H9 (cell line): ENCODE data around the gene FAHD1. TPM values are rescaled to one million over a fixed set of nuclear protein-coding genes. Genes with fewer than 3 reads are reported as not detected.

Source experiments
- DNase-seq: peaks from one replicate; pipeline ENCODE4 v3.0.0-alpha.2; 2017
- H2AFZ ChIP-seq: one replicate; pipeline ENCODE4 v1.6.1; 2013; ENCODE audit warnings: mild to moderate bottlenecking, low read length, control low read depth, moderate library complexity
- H2AK5ac ChIP-seq: 2 replicates; pipeline ENCODE4 v1.6.1; 2013; ENCODE audit warnings: low read length, control low read depth, mixed read lengths; ENCODE audit not compliant: insufficient read length
- H2BK120ac ChIP-seq: one replicate; pipeline ENCODE4 v1.6.1; 2013; ENCODE audit warnings: low read depth, mild to moderate bottlenecking, low read length, control low read depth, inconsistent platforms; ENCODE audit not compliant: poor library complexity, severe bottlenecking
- H2BK12ac ChIP-seq: 2 replicates; pipeline ENCODE4 v1.6.1; 2013; ENCODE audit warnings: low read length, control low read depth, mixed read lengths, low read depth; ENCODE audit not compliant: insufficient read length
- H2BK15ac ChIP-seq: 2 replicates; pipeline ENCODE4 v1.6.1; 2013; ENCODE audit warnings: low read depth, low read length, control low read depth
- H2BK20ac ChIP-seq: one replicate; pipeline ENCODE4 v1.6.1; 2013; ENCODE audit warnings: low read depth, mild to moderate bottlenecking, low read length, control low read depth, inconsistent platforms; ENCODE audit not compliant: poor library complexity, severe bottlenecking
- H2BK5ac ChIP-seq: 2 replicates; pipeline ENCODE4 v1.6.1; 2013; ENCODE audit warnings: low read length, control low read depth, mixed read lengths; ENCODE audit not compliant: insufficient read length
- H3K14ac ChIP-seq: 2 replicates; pipeline ENCODE4 v1.6.1; 2013; ENCODE audit warnings: low read length, control low read depth; ENCODE audit not compliant: insufficient read depth
- H3K18ac ChIP-seq: 2 replicates; pipeline ENCODE4 v1.6.1; 2013; ENCODE audit warnings: low read depth, mild to moderate bottlenecking, mixed read lengths, low read length, control low read depth; ENCODE audit not compliant: insufficient read length
- H3K23ac ChIP-seq: 2 replicates; pipeline ENCODE4 v1.6.1; 2013; ENCODE audit warnings: low read length, control low read depth, mixed read lengths, low read depth; ENCODE audit not compliant: insufficient read length
- H3K23me2 ChIP-seq: 2 replicates; pipeline ENCODE4 v1.6.1; 2013; ENCODE audit warnings: low read depth, mild to moderate bottlenecking, mixed read lengths, low read length, control low read depth; ENCODE audit not compliant: insufficient read length, poor library complexity, severe bottlenecking
- H3K27ac ChIP-seq: 2 replicates; pipeline ENCODE4 v1.5.1; 2013; ENCODE audit warnings: low read length, control low read depth, mixed read lengths, low read depth; ENCODE audit not compliant: insufficient read length
- H3K27me3 ChIP-seq: 2 replicates; pipeline ENCODE4 v1.6.1; 2013; ENCODE audit warnings: low read length, control low read depth, inconsistent platforms; ENCODE audit not compliant: insufficient read depth
- H3K4ac ChIP-seq: 2 replicates; pipeline ENCODE4 v1.6.1; 2013; ENCODE audit warnings: low read depth, mild to moderate bottlenecking, control low read depth, inconsistent platforms, low read length, moderate library complexity
- H3K4me1 ChIP-seq: 2 replicates; pipeline ENCODE4 v1.6.1; 2013; ENCODE audit warnings: low read length, control low read depth, inconsistent platforms; ENCODE audit not compliant: insufficient read depth
- H3K4me2 ChIP-seq: 2 replicates; pipeline ENCODE4 v1.6.1; 2013; ENCODE audit warnings: low read length, control low read depth, mixed read lengths; ENCODE audit not compliant: insufficient read length, insufficient read depth
- H3K56ac ChIP-seq: 2 replicates; pipeline ENCODE4 v1.6.1; 2013; ENCODE audit warnings: low read depth, mild to moderate bottlenecking, mixed read lengths, low read length, control low read depth; ENCODE audit not compliant: insufficient read length
- H3K79me1 ChIP-seq: 2 replicates; pipeline ENCODE4 v1.6.1; 2013; ENCODE audit warnings: low read depth, mild to moderate bottlenecking, moderate library complexity, low read length, control low read depth, inconsistent platforms; ENCODE audit not compliant: insufficient read depth, poor library complexity, severe bottlenecking
- H3K79me2 ChIP-seq: 2 replicates; pipeline ENCODE4 v1.6.1; 2013; ENCODE audit warnings: low read length, control low read depth, inconsistent platforms; ENCODE audit not compliant: insufficient read depth
- H3K9ac ChIP-seq: 2 replicates; pipeline ENCODE4 v1.6.1; 2013; ENCODE audit warnings: low read length, control low read depth, mixed read lengths; ENCODE audit not compliant: insufficient read length; ENCODE audit errors: extremely low read depth
- H3K9me3 ChIP-seq: one replicate; pipeline ENCODE4 v1.6.1; 2013; ENCODE audit warnings: low read depth, low read length, inconsistent platforms; ENCODE audit not compliant: control insufficient read depth
- H3T11ph ChIP-seq: one replicate; pipeline ENCODE4 v1.6.1; 2013; ENCODE audit warnings: mild to moderate bottlenecking, low read length, control low read depth, inconsistent platforms
- H4K20me1 ChIP-seq: one replicate; pipeline ENCODE4 v1.6.1; 2013; ENCODE audit not compliant: control insufficient read depth, insufficient read length, insufficient read depth
- H4K5ac ChIP-seq: 2 replicates; pipeline ENCODE4 v1.6.1; 2013; ENCODE audit warnings: low read depth, mild to moderate bottlenecking, mixed read lengths, low read length, control low read depth; ENCODE audit not compliant: insufficient read length
- H4K8ac ChIP-seq: replicated peaks from 2 replicates; pipeline ENCODE4 v1.6.1; 2013; ENCODE audit warnings: low read length, control low read depth, mixed read lengths, low read depth; ENCODE audit not compliant: insufficient read length
- H4K91ac ChIP-seq: 2 replicates; pipeline ENCODE4 v1.6.1; 2013; ENCODE audit warnings: low read depth, mild to moderate bottlenecking, moderate library complexity, mixed read lengths, low read length, control low read depth; ENCODE audit not compliant: insufficient read length
- H3K27ac Mint-ChIP-seq, 3 experiments: 2 replicates in 2 of 3; 3 replicates in 1 of 3; pipeline ENCODE4 v1.8.0; 2020 to 2021; ENCODE audit warnings: mixed read lengths in 3 of 3, mild to moderate bottlenecking in 1 of 3, moderate library complexity in 1 of 3
- H3K27me3 Mint-ChIP-seq: 2 replicates; pipeline ENCODE4 v1.8.0; 2021; ENCODE audit warnings: low read depth, mild to moderate bottlenecking, moderate library complexity, mixed read lengths
- H3K36me3 Mint-ChIP-seq, 3 experiments: 2 replicates in 2 of 3; 3 replicates in 1 of 3; pipeline ENCODE4 v1.8.0; 2020 to 2021; ENCODE audit warnings: low read depth in 3 of 3, mixed read lengths in 3 of 3; ENCODE audit not compliant: insufficient read depth in 1 of 3
- H3K4me1 Mint-ChIP-seq, 2 experiments: 2 replicates each; pipeline ENCODE4 v1.8.0; 2020; ENCODE audit warnings: mixed read lengths in 2 of 2
- H3K4me3 Mint-ChIP-seq, 2 experiments: 2 replicates in 1 of 2; 3 replicates in 1 of 2; pipeline ENCODE4 v1.8.0; 2020 to 2021; ENCODE audit warnings: mild to moderate bottlenecking in 2 of 2, mixed read lengths in 2 of 2, moderate library complexity in 1 of 2
- H3K9me3 Mint-ChIP-seq, 2 experiments: 2 replicates in 1 of 2; 3 replicates in 1 of 2; pipeline ENCODE4 v1.8.0; 2020; ENCODE audit warnings: mild to moderate bottlenecking in 2 of 2, mixed read lengths in 2 of 2, moderate library complexity in 1 of 2
- WGBS: extraction: QIAGEN DNeasy Blood & Tissue Kit; methylation state at CpG from one replicate; pipeline ENCODE4 v1.1.7; 2013; ENCODE audit warnings: missing lambda C conversion rate, low lambda C conversion rate, mixed read lengths; ENCODE audit not compliant: insufficient read length; ENCODE audit errors: extremely low coverage; 5-methylcytosine and 5-hydroxymethylcytosine counted together
- total RNA-seq: library from RNA; stranded (reverse); gene quantifications from 2 replicates; pipeline ENCODE4 v1.2.1, GENCODE V29; 2021
- TF ChIP-seq, protein P1 (sequence below): fragments of 200-600 bp; sonication (generic); conservative IDR thresholded peaks from 3 replicates; pipeline ENCODE4 v1.8.0; 2021; ENCODE audit warnings: antibody characterized with exemption, mild to moderate bottlenecking

Gene FAHD1
- total RNA-seq, 1 experiment from 2014 or later: 16.2 TPM

DNA sequence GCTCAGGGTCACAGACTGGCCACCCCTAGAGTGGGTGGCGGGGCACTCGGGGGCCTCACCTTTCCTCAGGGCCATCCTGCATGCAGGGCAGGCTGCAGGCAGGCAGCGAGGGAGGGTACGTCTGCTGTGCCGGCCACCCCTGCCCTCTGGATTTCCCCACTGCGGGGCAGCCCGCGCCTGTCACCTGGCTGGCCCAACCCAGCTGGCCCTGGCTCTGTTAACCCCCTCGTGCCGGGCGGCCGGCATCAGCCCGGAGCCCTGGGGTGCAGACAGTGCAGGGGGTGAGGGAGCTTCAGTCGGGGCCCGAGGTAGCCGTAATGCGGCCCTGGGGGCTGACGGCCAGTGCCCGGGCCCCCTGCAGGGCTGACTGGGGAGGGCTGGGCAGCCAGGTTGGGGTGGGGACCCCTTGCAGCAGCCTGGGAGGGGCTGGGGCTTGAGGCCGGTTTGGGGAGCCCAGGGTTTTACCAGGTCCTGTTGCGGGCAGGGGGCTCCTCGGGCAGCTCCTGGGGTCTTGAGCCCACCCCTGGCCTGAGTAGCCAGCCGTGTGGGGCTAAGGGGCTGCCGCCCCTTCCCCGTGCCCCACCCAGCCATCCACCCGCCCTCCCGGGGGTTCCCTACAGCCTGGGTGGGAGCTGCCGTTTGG, 33.3 kb upstream of the FAHD1 start, which contains the start of gene IGFALS:
Gene IGFALS (minus strand): TSS at position 128 of the 643 bp plus-strand sequence. CDS start 53 bp downstream, at position 75.
- no peak within 1 kb of the TSS; the same call in 1 of the 2 replicates for H3K14ac ChIP-seq
- DNase-seq: no peak
- no peak within 1 kb of the TSS for H3K18ac ChIP-seq
- H2AK5ac ChIP-seq: no peak within 1 kb of the TSS
- no peak within 1 kb of the TSS for H2BK20ac ChIP-seq
- H3K9ac ChIP-seq: no peak within 1 kb of the TSS
- no peak within 1 kb of the TSS for H3K56ac ChIP-seq
- no peak within 1 kb of the TSS for H2BK120ac ChIP-seq
- Mint-ChIP-seq H3K9me3 (peaks cover 18 to 20% of the 10 kb centered on the region in 2 experiments), H3K27me3 (no peaks in the 10 kb centered on the region), H3K27ac (no peak within 1 kb of the TSS), H3K36me3 (peaks cover 10 to 19% (median 14%) of the 10 kb centered on the region in 3 experiments), H3K4me1 (no peaks in the 10 kb centered on the region), H3K4me3 (no peak within 1 kb of the TSS)
- no peak within 1 kb of the TSS for H4K5ac ChIP-seq
- H3K4ac ChIP-seq: no peak within 1 kb of the TSS
- H4K8ac ChIP-seq: no peak within 1 kb of the TSS
- no peaks in the 10 kb centered on the region for H3K4me1 ChIP-seq
- H2AFZ ChIP-seq: no peak within 1 kb of the TSS
- no peak within 1 kb of the TSS for H3K23ac ChIP-seq
- WGBS: no CpG with 5 or more reads among the region's 28 CpGs
- no peaks in the 10 kb centered on the region for H3K79me2 ChIP-seq
- TF ChIP-seq, protein P1, sequence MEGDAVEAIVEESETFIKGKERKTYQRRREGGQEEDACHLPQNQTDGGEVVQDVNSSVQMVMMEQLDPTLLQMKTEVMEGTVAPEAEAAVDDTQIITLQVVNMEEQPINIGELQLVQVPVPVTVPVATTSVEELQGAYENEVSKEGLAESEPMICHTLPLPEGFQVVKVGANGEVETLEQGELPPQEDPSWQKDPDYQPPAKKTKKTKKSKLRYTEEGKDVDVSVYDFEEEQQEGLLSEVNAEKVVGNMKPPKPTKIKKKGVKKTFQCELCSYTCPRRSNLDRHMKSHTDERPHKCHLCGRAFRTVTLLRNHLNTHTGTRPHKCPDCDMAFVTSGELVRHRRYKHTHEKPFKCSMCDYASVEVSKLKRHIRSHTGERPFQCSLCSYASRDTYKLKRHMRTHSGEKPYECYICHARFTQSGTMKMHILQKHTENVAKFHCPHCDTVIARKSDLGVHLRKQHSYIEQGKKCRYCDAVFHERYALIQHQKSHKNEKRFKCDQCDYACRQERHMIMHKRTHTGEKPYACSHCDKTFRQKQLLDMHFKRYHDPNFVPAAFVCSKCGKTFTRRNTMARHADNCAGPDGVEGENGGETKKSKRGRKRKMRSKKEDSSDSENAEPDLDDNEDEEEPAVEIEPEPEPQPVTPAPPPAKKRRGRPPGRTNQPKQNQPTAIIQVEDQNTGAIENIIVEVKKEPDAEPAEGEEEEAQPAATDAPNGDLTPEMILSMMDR: no peak
- no peaks in the 10 kb centered on the region for H3K79me1 ChIP-seq
- H3K23me2 ChIP-seq: no peaks in the 10 kb centered on the region
- no peak within 1 kb of the TSS for H3T11ph ChIP-seq
- no peak within 1 kb of the TSS for H2BK5ac ChIP-seq
- no peak within 1 kb of the TSS for H3K27ac ChIP-seq
- H2BK15ac ChIP-seq: no peak within 1 kb of the TSS
- no peak within 1 kb of the TSS for H4K91ac ChIP-seq
- no peak within 1 kb of the TSS for H2BK12ac ChIP-seq
- H4K20me1 ChIP-seq: no peaks in the 10 kb centered on the region
- H3K9me3 ChIP-seq: no peaks in the 10 kb centered on the region
- H3K27me3 ChIP-seq: no peaks in the 10 kb centered on the region
- no peak within 1 kb of the TSS for H3K4me2 ChIP-seq
